ENCODE data around the gene CNKSR3. TPM values are rescaled to one million over a fixed set of nuclear protein-coding genes. Genes with fewer than 3 reads are reported as not detected.

Gene CNKSR3
- total RNA-seq, 1 donor from 2014 or later, result 8.1 TPM

GRCh38 chr6:154388803-154389202 is 121.7 kb downstream of the CNKSR3 start:
- DNase-seq (ENCODE audit: low read depth in 2 of 2), result no peak

- peak; percentile 23 to 79 for DNase-seq (ENCODE audit: low read depth in 2 of 2)
Observed at GRCh38 chr6:154386848-154387717, 123.4 kb downstream of the CNKSR3 start.

GRCh38 chr6:154384191-154384590 is 126.3 kb downstream of the CNKSR3 start:
- no peak for DNase-seq (ENCODE audit: low read depth in 2 of 2)

GRCh38 chr6:154383273-154383672 is 127.2 kb downstream of the CNKSR3 start:
- DNase-seq (ENCODE audit: low read depth in 2 of 2), result no peak

- DNase-seq (ENCODE audit: low read depth in 2 of 2), result no peak
Observed at GRCh38 chr6:154382740-154383139, 127.7 kb downstream of the CNKSR3 start.

GRCh38 chr6:154381548-154381947 is 128.9 kb downstream of the CNKSR3 start:
- DNase-seq (ENCODE audit: low read depth in 2 of 2), result no peak

GRCh38 chr6:154380741-154381140 is 129.7 kb downstream of the CNKSR3 start:
- no peak for DNase-seq (ENCODE audit: low read depth in 2 of 2)

- no peak for DNase-seq (ENCODE audit: low read depth in 2 of 2)
Observed at GRCh38 chr6:154379585-154379984, 130.9 kb downstream of the CNKSR3 start.

- DNase-seq (ENCODE audit: low read depth in 2 of 2), result no peak
Observed at GRCh38 chr6:154378518-154378917, 132.0 kb downstream of the CNKSR3 start.

- no peak for DNase-seq (ENCODE audit: low read depth in 2 of 2)
Observed at GRCh38 chr6:154377726-154378125, 132.8 kb downstream of the CNKSR3 start.

- DNase-seq (ENCODE audit: low read depth in 2 of 2), result no peak
Observed at GRCh38 chr6:154373971-154374370, 136.5 kb downstream of the CNKSR3 start.

GRCh38 chr6:154371281-154371680 is 139.2 kb downstream of the CNKSR3 start:
- no peak for DNase-seq (ENCODE audit: low read depth in 2 of 2)

- DNase-seq (ENCODE audit: low read depth in 2 of 2), result peak; percentile 33 to 59
Observed at GRCh38 chr6:154370545-154370944, 139.9 kb downstream of the CNKSR3 start.

GRCh38 chr6:154367839-154368695 is 142.4 kb downstream of the CNKSR3 start:
- DNase-seq (ENCODE audit: low read depth in 2 of 2), result no peak

GRCh38 chr6:154367336-154367735 is 143.1 kb downstream of the CNKSR3 start:
- no peak for DNase-seq (ENCODE audit: low read depth in 2 of 2)

GRCh38 chr6:154363821-154364220 is 146.7 kb downstream of the CNKSR3 start:
- DNase-seq (ENCODE audit: low read depth in 2 of 2), result no peak

GRCh38 chr6:154361476-154361875 is 149.0 kb downstream of the CNKSR3 start:
- no peak for DNase-seq (ENCODE audit: low read depth in 2 of 2)

- no peak for DNase-seq (ENCODE audit: low read depth in 2 of 2)
Observed at GRCh38 chr6:154360476-154360875, 150.0 kb downstream of the CNKSR3 start.

- no peak for DNase-seq (ENCODE audit: low read depth in 2 of 2)
Observed at GRCh38 chr6:154359679-154360078, 150.8 kb downstream of the CNKSR3 start.

- DNase-seq (ENCODE audit: low read depth in 2 of 2), result no peak
Observed at GRCh38 chr6:154359161-154359574, 151.3 kb downstream of the CNKSR3 start.

GRCh38 chr6:154358019-154358545 is 152.4 kb downstream of the CNKSR3 start:
- no peak for DNase-seq (ENCODE audit: low read depth in 2 of 2)

GRCh38 chr6:154356690-154357089 is 153.8 kb downstream of the CNKSR3 start, which contains the start of gene IPCEF1:
Gene IPCEF1 (minus strand): TSS chr6:154356803. CDS start chr6:154265947, 90,856 bp downstream.
- DNase-seq (ENCODE audit: low read depth in 2 of 2), result no peak
